ENCODE results near the gene POC1B.

- TF ChIP-seq POLR2A (IDR thresholded peaks at IDR 0.05; ENCODE audit: extremely low read depth, insufficient read length) (no peak), CTCF (IDR thresholded peaks at IDR 0.05; ENCODE audit: low read depth, low read length) (no peak), MYC (IDR thresholded peaks at IDR 0.05; ENCODE audit: low read depth, low read length) (no peak)
- TF ChIP-seq, protein P1, sequence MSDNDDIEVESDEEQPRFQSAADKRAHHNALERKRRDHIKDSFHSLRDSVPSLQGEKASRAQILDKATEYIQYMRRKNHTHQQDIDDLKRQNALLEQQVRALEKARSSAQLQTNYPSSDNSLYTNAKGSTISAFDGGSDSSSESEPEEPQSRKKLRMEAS (IDR thresholded peaks at IDR 0.05; ENCODE audit: low read depth, low read length), result no peak
Observed at GRCh38 chr12:89546151-89546550, 20.3 kb upstream of the POC1B start.

Measured in NB4 (cell line).